H9 (cell line): ENCODE results near the gene TBR1. TPM values are rescaled to one million over a fixed set of nuclear protein-coding genes. Genes with fewer than 3 reads are reported as not detected.
A peak's percentile ranks its signal among the peaks of the same experiment; 100 is the strongest.

Experiments used
- DNase-seq: peaks from one replicate; pipeline ENCODE4 v3.0.0-alpha.2; 2017
- H2AFZ ChIP-seq: one replicate; pipeline ENCODE4 v1.6.1; 2013; ENCODE audit warnings: mild to moderate bottlenecking, low read length, control low read depth, moderate library complexity
- H2AK5ac ChIP-seq: 2 replicates; pipeline ENCODE4 v1.6.1; 2013; ENCODE audit warnings: low read length, control low read depth, mixed read lengths; ENCODE audit not compliant: insufficient read length
- H2BK120ac ChIP-seq: one replicate; pipeline ENCODE4 v1.6.1; 2013; ENCODE audit warnings: low read depth, mild to moderate bottlenecking, low read length, control low read depth, inconsistent platforms; ENCODE audit not compliant: poor library complexity, severe bottlenecking
- H2BK12ac ChIP-seq: 2 replicates; pipeline ENCODE4 v1.6.1; 2013; ENCODE audit warnings: low read length, control low read depth, mixed read lengths, low read depth; ENCODE audit not compliant: insufficient read length
- H2BK15ac ChIP-seq: 2 replicates; pipeline ENCODE4 v1.6.1; 2013; ENCODE audit warnings: low read depth, low read length, control low read depth
- H2BK20ac ChIP-seq: one replicate; pipeline ENCODE4 v1.6.1; 2013; ENCODE audit warnings: low read depth, mild to moderate bottlenecking, low read length, control low read depth, inconsistent platforms; ENCODE audit not compliant: poor library complexity, severe bottlenecking
- H2BK5ac ChIP-seq: 2 replicates; pipeline ENCODE4 v1.6.1; 2013; ENCODE audit warnings: low read length, control low read depth, mixed read lengths; ENCODE audit not compliant: insufficient read length
- H3K14ac ChIP-seq: 2 replicates; pipeline ENCODE4 v1.6.1; 2013; ENCODE audit warnings: low read length, control low read depth; ENCODE audit not compliant: insufficient read depth
- H3K18ac ChIP-seq: 2 replicates; pipeline ENCODE4 v1.6.1; 2013; ENCODE audit warnings: low read depth, mild to moderate bottlenecking, mixed read lengths, low read length, control low read depth; ENCODE audit not compliant: insufficient read length
- H3K23ac ChIP-seq: 2 replicates; pipeline ENCODE4 v1.6.1; 2013; ENCODE audit warnings: low read length, control low read depth, mixed read lengths, low read depth; ENCODE audit not compliant: insufficient read length
- H3K23me2 ChIP-seq: 2 replicates; pipeline ENCODE4 v1.6.1; 2013; ENCODE audit warnings: low read depth, mild to moderate bottlenecking, mixed read lengths, low read length, control low read depth; ENCODE audit not compliant: insufficient read length, poor library complexity, severe bottlenecking
- H3K27ac ChIP-seq: 2 replicates; pipeline ENCODE4 v1.5.1; 2013; ENCODE audit warnings: low read length, control low read depth, mixed read lengths, low read depth; ENCODE audit not compliant: insufficient read length
- H3K27me3 ChIP-seq: 2 replicates; pipeline ENCODE4 v1.6.1; 2013; ENCODE audit warnings: low read length, control low read depth, inconsistent platforms; ENCODE audit not compliant: insufficient read depth
- H3K4ac ChIP-seq: 2 replicates; pipeline ENCODE4 v1.6.1; 2013; ENCODE audit warnings: low read depth, mild to moderate bottlenecking, control low read depth, inconsistent platforms, low read length, moderate library complexity
- H3K4me1 ChIP-seq: 2 replicates; pipeline ENCODE4 v1.6.1; 2013; ENCODE audit warnings: low read length, control low read depth, inconsistent platforms; ENCODE audit not compliant: insufficient read depth
- H3K4me2 ChIP-seq: 2 replicates; pipeline ENCODE4 v1.6.1; 2013; ENCODE audit warnings: low read length, control low read depth, mixed read lengths; ENCODE audit not compliant: insufficient read length, insufficient read depth
- H3K56ac ChIP-seq: 2 replicates; pipeline ENCODE4 v1.6.1; 2013; ENCODE audit warnings: low read depth, mild to moderate bottlenecking, mixed read lengths, low read length, control low read depth; ENCODE audit not compliant: insufficient read length
- H3K79me1 ChIP-seq: 2 replicates; pipeline ENCODE4 v1.6.1; 2013; ENCODE audit warnings: low read depth, mild to moderate bottlenecking, moderate library complexity, low read length, control low read depth, inconsistent platforms; ENCODE audit not compliant: insufficient read depth, poor library complexity, severe bottlenecking
- H3K79me2 ChIP-seq: 2 replicates; pipeline ENCODE4 v1.6.1; 2013; ENCODE audit warnings: low read length, control low read depth, inconsistent platforms; ENCODE audit not compliant: insufficient read depth
- H3K9ac ChIP-seq: 2 replicates; pipeline ENCODE4 v1.6.1; 2013; ENCODE audit warnings: low read length, control low read depth, mixed read lengths; ENCODE audit not compliant: insufficient read length; ENCODE audit errors: extremely low read depth
- H3K9me3 ChIP-seq: one replicate; pipeline ENCODE4 v1.6.1; 2013; ENCODE audit warnings: low read depth, low read length, inconsistent platforms; ENCODE audit not compliant: control insufficient read depth
- H3T11ph ChIP-seq: one replicate; pipeline ENCODE4 v1.6.1; 2013; ENCODE audit warnings: mild to moderate bottlenecking, low read length, control low read depth, inconsistent platforms
- H4K20me1 ChIP-seq: one replicate; pipeline ENCODE4 v1.6.1; 2013; ENCODE audit not compliant: control insufficient read depth, insufficient read length, insufficient read depth
- H4K5ac ChIP-seq: 2 replicates; pipeline ENCODE4 v1.6.1; 2013; ENCODE audit warnings: low read depth, mild to moderate bottlenecking, mixed read lengths, low read length, control low read depth; ENCODE audit not compliant: insufficient read length
- H4K8ac ChIP-seq: replicated peaks from 2 replicates; pipeline ENCODE4 v1.6.1; 2013; ENCODE audit warnings: low read length, control low read depth, mixed read lengths, low read depth; ENCODE audit not compliant: insufficient read length
- H4K91ac ChIP-seq: 2 replicates; pipeline ENCODE4 v1.6.1; 2013; ENCODE audit warnings: low read depth, mild to moderate bottlenecking, moderate library complexity, mixed read lengths, low read length, control low read depth; ENCODE audit not compliant: insufficient read length
- H3K27ac Mint-ChIP-seq, 3 experiments: 2 replicates in 2 of 3; 3 replicates in 1 of 3; pipeline ENCODE4 v1.8.0; 2020 to 2021; ENCODE audit warnings: mixed read lengths in 3 of 3, mild to moderate bottlenecking in 1 of 3, moderate library complexity in 1 of 3
- H3K27me3 Mint-ChIP-seq: 2 replicates; pipeline ENCODE4 v1.8.0; 2021; ENCODE audit warnings: low read depth, mild to moderate bottlenecking, moderate library complexity, mixed read lengths
- H3K36me3 Mint-ChIP-seq, 3 experiments: 2 replicates in 2 of 3; 3 replicates in 1 of 3; pipeline ENCODE4 v1.8.0; 2020 to 2021; ENCODE audit warnings: low read depth in 3 of 3, mixed read lengths in 3 of 3; ENCODE audit not compliant: insufficient read depth in 1 of 3
- H3K4me1 Mint-ChIP-seq, 2 experiments: 2 replicates each; pipeline ENCODE4 v1.8.0; 2020; ENCODE audit warnings: mixed read lengths in 2 of 2
- H3K4me3 Mint-ChIP-seq, 2 experiments: 2 replicates in 1 of 2; 3 replicates in 1 of 2; pipeline ENCODE4 v1.8.0; 2020 to 2021; ENCODE audit warnings: mild to moderate bottlenecking in 2 of 2, mixed read lengths in 2 of 2, moderate library complexity in 1 of 2
- H3K9me3 Mint-ChIP-seq, 2 experiments: 2 replicates in 1 of 2; 3 replicates in 1 of 2; pipeline ENCODE4 v1.8.0; 2020; ENCODE audit warnings: mild to moderate bottlenecking in 2 of 2, mixed read lengths in 2 of 2, moderate library complexity in 1 of 2
- CTCF ChIP-seq: fragments of 200-600 bp; sonication (generic); conservative IDR thresholded peaks from 3 replicates; pipeline ENCODE4 v1.8.0; 2021; ENCODE audit warnings: antibody characterized with exemption, mild to moderate bottlenecking
- WGBS: extraction: QIAGEN DNeasy Blood & Tissue Kit; methylation state at CpG from one replicate; pipeline ENCODE4 v1.1.7; 2013; ENCODE audit warnings: missing lambda C conversion rate, low lambda C conversion rate, mixed read lengths; ENCODE audit not compliant: insufficient read length; ENCODE audit errors: extremely low coverage; 5-methylcytosine and 5-hydroxymethylcytosine counted together
- total RNA-seq: library from RNA; stranded (reverse); gene quantifications from 2 replicates; pipeline ENCODE4 v1.2.1, GENCODE V29; 2021

Gene TBR1
- total RNA-seq, 1 experiment from 2014 or later: 0.24 TPM

- H3K4me1 Mint-ChIP-seq: peaks cover 36 to 42% of the 10 kb centered on the region in 2 experiments
- H3K79me2 ChIP-seq: no peaks in the 10 kb centered on the region
Measured at GRCh38 chr2:161371869-161372268, 44.2 kb upstream of the TBR1 start.

More at GRCh38 chr2:161371869-161372268, 44.2 kb upstream of the TBR1 start:
- TF ChIP-seq CTCF: no peak
- H3K4me2 ChIP-seq: no peak overlapping the region
- H4K91ac ChIP-seq: no peak overlapping the region
- no peaks in the 10 kb centered on the region for H3K9me3 ChIP-seq
- no peak overlapping the region for H3K18ac ChIP-seq
- H3K9ac ChIP-seq: no peak overlapping the region
- no peaks in the 10 kb centered on the region for H3K27me3 ChIP-seq
- no peaks in the 10 kb centered on the region for H4K20me1 ChIP-seq
- peaks cover 7% of the 10 kb centered on the region; the same call in 1 of the 2 replicates for H3K4me1 ChIP-seq
- H3K36me3 Mint-ChIP-seq: peaks cover 0 to 17% (median 8%) of the 10 kb centered on the region in 3 experiments; a peak in 5 of 7 replicates
- no peak overlapping the region for H2AK5ac ChIP-seq
- DNase-seq: no peak
- H2AFZ ChIP-seq: no peak overlapping the region
- H3K27ac Mint-ChIP-seq: peak overlapping the region in 2 of 3 experiments; percentile 85 to 98; a peak in 4 of 7 replicates
- peak overlapping the region in 1 of 2 experiments; percentile 63; a peak in 2 of 5 replicates for H3K4me3 Mint-ChIP-seq
- H3K79me1 ChIP-seq: no peaks in the 10 kb centered on the region
- no peak overlapping the region for H3K23ac ChIP-seq
- no peaks in the 10 kb centered on the region for H3K23me2 ChIP-seq
- H3K27me3 Mint-ChIP-seq: no peaks in the 10 kb centered on the region
- WGBS: no CpG with 5 or more reads among the region's 1 CpG
- H3K27ac ChIP-seq: no peak overlapping the region
- H2BK15ac ChIP-seq: no peak overlapping the region
- H3T11ph ChIP-seq: no peak overlapping the region
- H4K5ac ChIP-seq: no peak overlapping the region
- H3K9me3 Mint-ChIP-seq: no peaks in the 10 kb centered on the region
- H4K8ac ChIP-seq: no peak overlapping the region
- H2BK20ac ChIP-seq: no peak overlapping the region
- no peak overlapping the region for H3K56ac ChIP-seq
- no peak overlapping the region for H3K4ac ChIP-seq
- no peak overlapping the region for H2BK5ac ChIP-seq
- H2BK12ac ChIP-seq: no peak overlapping the region
- H2BK120ac ChIP-seq: no peak overlapping the region
- H3K14ac ChIP-seq: no peak overlapping the region
